ENCODE data around the gene ABHD16B. TPM values are rescaled to one million over a fixed set of nuclear protein-coding genes. Genes with fewer than 3 reads are reported as not detected.
A peak's percentile ranks its signal among the peaks of the same experiment; 100 is the strongest.

Gene ABHD16B
- total and polyA plus RNA-seq, 2 of the 13 experiments (the other 11 are each of a cell fraction or from before 2014, with no cell fraction given), result not detected

- TF ChIP-seq ZXDC (CRISPR knock-in tag; IDR thresholded peaks at IDR 0.05), result no peak
- TF ChIP-seq, protein P1, sequence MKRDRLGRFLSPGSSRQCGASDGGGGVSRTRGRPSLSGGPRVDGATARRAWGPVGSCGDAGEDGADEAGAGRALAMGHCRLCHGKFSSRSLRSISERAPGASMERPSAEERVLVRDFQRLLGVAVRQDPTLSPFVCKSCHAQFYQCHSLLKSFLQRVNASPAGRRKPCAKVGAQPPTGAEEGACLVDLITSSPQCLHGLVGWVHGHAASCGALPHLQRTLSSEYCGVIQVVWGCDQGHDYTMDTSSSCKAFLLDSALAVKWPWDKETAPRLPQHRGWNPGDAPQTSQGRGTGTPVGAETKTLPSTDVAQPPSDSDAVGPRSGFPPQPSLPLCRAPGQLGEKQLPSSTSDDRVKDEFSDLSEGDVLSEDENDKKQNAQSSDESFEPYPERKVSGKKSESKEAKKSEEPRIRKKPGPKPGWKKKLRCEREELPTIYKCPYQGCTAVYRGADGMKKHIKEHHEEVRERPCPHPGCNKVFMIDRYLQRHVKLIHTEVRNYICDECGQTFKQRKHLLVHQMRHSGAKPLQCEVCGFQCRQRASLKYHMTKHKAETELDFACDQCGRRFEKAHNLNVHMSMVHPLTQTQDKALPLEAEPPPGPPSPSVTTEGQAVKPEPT (CRISPR knock-in tag; IDR thresholded peaks at IDR 0.05; ENCODE audit: low read depth), result peak; percentile 77
- TF ChIP-seq TCF7L2 (IDR thresholded peaks at IDR 0.05; ENCODE audit: low read depth, low read length), result no peak
- no peak for TF ChIP-seq JDP2 (CRISPR knock-in tag; IDR thresholded peaks at IDR 0.05; ENCODE audit: borderline replicate concordance)
- TF ChIP-seq ZBTB49 (CRISPR knock-in tag; IDR thresholded peaks at IDR 0.05; ENCODE audit: borderline replicate concordance), result no peak
- TF ChIP-seq, protein P2, sequence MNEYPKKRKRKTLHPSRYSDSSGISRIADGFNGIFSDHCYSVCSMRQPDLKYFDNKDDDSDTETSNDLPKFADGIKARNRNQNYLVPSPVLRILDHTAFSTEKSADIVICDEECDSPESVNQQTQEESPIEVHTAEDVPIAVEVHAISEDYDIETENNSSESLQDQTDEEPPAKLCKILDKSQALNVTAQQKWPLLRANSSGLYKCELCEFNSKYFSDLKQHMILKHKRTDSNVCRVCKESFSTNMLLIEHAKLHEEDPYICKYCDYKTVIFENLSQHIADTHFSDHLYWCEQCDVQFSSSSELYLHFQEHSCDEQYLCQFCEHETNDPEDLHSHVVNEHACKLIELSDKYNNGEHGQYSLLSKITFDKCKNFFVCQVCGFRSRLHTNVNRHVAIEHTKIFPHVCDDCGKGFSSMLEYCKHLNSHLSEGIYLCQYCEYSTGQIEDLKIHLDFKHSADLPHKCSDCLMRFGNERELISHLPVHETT (CRISPR knock-in tag; conservative IDR thresholded peaks at IDR 0.05), result no peak
- TF ChIP-seq ZNF512 (CRISPR knock-in tag; IDR thresholded peaks at IDR 0.05), result no peak
- TF ChIP-seq ZNF121 (CRISPR knock-in tag; IDR thresholded peaks at IDR 0.05), result no peak
- TF ChIP-seq, protein P3, sequence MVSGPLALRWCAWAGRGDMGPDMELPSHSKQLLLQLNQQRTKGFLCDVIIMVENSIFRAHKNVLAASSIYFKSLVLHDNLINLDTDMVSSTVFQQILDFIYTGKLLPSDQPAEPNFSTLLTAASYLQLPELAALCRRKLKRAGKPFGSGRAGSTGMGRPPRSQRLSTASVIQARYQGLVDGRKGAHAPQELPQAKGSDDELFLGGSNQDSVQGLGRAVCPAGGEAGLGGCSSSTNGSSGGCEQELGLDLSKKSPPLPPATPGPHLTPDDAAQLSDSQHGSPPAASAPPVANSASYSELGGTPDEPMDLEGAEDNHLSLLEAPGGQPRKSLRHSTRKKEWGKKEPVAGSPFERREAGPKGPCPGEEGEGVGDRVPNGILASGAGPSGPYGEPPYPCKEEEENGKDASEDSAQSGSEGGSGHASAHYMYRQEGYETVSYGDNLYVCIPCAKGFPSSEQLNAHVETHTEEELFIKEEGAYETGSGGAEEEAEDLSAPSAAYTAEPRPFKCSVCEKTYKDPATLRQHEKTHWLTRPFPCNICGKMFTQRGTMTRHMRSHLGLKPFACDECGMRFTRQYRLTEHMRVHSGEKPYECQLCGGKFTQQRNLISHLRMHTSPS (CRISPR knock-in tag; IDR thresholded peaks at IDR 0.05; ENCODE audit: low read depth), result no peak
- no peak for TF ChIP-seq ELF3 (CRISPR knock-in tag; IDR thresholded peaks at IDR 0.05)
- TF ChIP-seq NCOA1 (CRISPR knock-in tag; IDR thresholded peaks at IDR 0.05), result no peak
- no peak for TF ChIP-seq YEATS4 (CRISPR knock-in tag; IDR thresholded peaks at IDR 0.05; ENCODE audit: borderline replicate concordance)
- 0 out of 2 replicates have a peak, but pooled peaks have one; percentile 33 for TF ChIP-seq CHD2 (IDR thresholded peaks at IDR 0.05; ENCODE audit: low read depth, low read length)
- no peak for TF ChIP-seq HIVEP1 (CRISPR knock-in tag; IDR thresholded peaks at IDR 0.05)
- TF ChIP-seq SRY (CRISPR knock-in tag; IDR thresholded peaks at IDR 0.05), result no peak
- no peak for TF ChIP-seq ZC3H4 (CRISPR knock-in tag; IDR thresholded peaks at IDR 0.05; ENCODE audit: borderline replicate concordance)
- no peak for TF ChIP-seq ZFAT (CRISPR knock-in tag; conservative IDR thresholded peaks at IDR 0.05)
- TF ChIP-seq TAF1 (CRISPR knock-in tag; IDR thresholded peaks at IDR 0.05), result no peak
Observed at GRCh38 chr20:63833776-63834490, 27.4 kb upstream of the ABHD16B start (continued).

Measured in HepG2 (cell line).